Right cardiac atrium (tissue), 5 donors: ENCODE measurements around the gene SCT. TPM values are rescaled to one million over a fixed set of nuclear protein-coding genes. Genes with fewer than 3 reads are reported as not detected.

Source experiments
- ATAC-seq, 2 donors: fragments of 200-7000 bp; cut with Tn5 transposase; one replicate each; pipeline versions ENCODE4 v1.8.0 to v1.9.1; 2020; ENCODE audit warnings: moderate library complexity in 2 of 2, mild to moderate bottlenecking in 1 of 2
- DNase-seq, 3 donors: peaks; one replicate each; pipeline ENCODE4 v3.0.0-alpha.2; 2020
- H3K27ac ChIP-seq: one replicate; pipeline ENCODE4 v1.5.1; 2013; ENCODE audit warnings: mild to moderate bottlenecking, low read length, control low read depth, moderate library complexity
- H3K27me3 ChIP-seq: one replicate; pipeline ENCODE4 v1.6.1; 2013; ENCODE audit not compliant: control insufficient read depth, insufficient read depth
- H3K4me1 ChIP-seq: one replicate; pipeline ENCODE4 v1.6.1; 2013; ENCODE audit warnings: low read length; ENCODE audit not compliant: control insufficient read depth, insufficient read depth
- H3K4me3 ChIP-seq: one replicate; pipeline ENCODE4 v1.5.1; 2013; ENCODE audit warnings: low read length, control low read depth
- H3K9me3 ChIP-seq: one replicate; pipeline ENCODE4 v1.6.1; 2013; ENCODE audit warnings: low read length; ENCODE audit not compliant: control insufficient read depth
- WGBS: extraction: QIAGEN DNeasy Blood & Tissue Kit; methylation state at CpG from one replicate; pipeline ENCODE4 v1.1.7; 2013; 5-methylcytosine and 5-hydroxymethylcytosine counted together
- intact Hi-C, 4 donors: fragments of 100-400 bp; cut with DNase I; formaldehyde crosslinking; loops; one replicate each; pipeline versions ENCODE4 v1.11.0 to v1.14.0; 2022 to 2023
- polyA plus RNA-seq: library from polyadenylated mRNA; stranded (reverse); fragments of 200-250 nt; gene quantifications from one replicate; pipeline ENCODE4 v1.2.3, GENCODE V29; 2013
- total RNA-seq, 4 donors: library from RNA; stranded (reverse); fragmentation: NEBNext Ultra II Directional; extraction: Animal tissue kit (Norgen Biotek cat#: 25700); gene quantifications; one replicate each; pipeline ENCODE4 v1.2.1, GENCODE V29; 2021
- donor health status: healthy with polysubstance abuse.
- donor health status: DM: no; HTN: yes; CAD: no.
- donor health status: DM: no; HTN: no; CAD: no.
- donor health status: DM: no; HTN: yes; CAD: no; lungs with severe emphysema.
- donor health status: DM: yes; HTN: yes; CAD: no.

SCT gene
- total and polyA plus RNA-seq, 5 donors = 0.79 to 1.2 (median 1.1) TPM; not detected in 2

DNA sequence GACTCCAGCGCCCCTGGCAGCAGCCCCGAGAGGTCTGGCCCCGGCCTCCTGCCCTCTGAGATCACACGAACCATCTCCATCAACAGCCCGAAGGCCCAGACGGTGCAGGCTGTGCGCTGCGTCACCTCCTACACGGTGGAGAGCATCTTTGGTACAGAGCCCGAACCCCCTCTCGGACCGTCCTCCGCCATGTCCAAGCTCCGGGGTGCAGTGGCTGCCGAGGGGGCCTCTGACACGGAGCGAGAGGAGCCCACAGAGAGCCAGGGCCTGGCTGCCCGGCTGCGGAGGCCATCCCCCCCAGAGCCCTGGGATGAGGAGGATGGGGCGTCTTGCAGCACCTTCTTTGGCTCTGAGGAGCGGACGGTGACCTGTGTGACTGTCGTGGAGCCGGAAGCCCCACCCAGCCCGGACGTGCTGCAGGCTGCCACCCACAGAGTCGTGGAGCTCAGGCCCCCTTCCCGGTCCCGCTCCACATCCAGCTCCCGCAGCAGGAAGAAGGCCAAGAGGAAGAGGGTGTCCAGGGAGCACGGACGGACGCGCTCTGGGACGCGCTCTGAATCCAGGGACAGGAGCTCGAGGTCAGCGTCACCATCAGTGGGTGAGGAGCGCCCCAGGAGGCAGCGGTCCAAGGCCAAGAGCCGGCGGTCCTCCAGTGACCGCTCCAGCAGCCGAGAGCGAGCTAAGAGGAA lies 18.9 kb downstream of the SCT start:
- DNase-seq = peak in 2 of 3 donors; percentile 57 to 61
- ATAC-seq = no peak
- intact Hi-C loops = no loop called here
- Histone ChIP-seq H3K27me3 (no peaks in the 10 kb centered on the region), H3K9me3 (no peaks in the 10 kb centered on the region), H3K27ac (no peak overlapping the region), H3K4me3 (no peak overlapping the region), H3K4me1 (peaks cover 2% of the 10 kb centered on the region)
- 77% methylated on average over 45 of the region's 45 CpGs for WGBS

DNA sequence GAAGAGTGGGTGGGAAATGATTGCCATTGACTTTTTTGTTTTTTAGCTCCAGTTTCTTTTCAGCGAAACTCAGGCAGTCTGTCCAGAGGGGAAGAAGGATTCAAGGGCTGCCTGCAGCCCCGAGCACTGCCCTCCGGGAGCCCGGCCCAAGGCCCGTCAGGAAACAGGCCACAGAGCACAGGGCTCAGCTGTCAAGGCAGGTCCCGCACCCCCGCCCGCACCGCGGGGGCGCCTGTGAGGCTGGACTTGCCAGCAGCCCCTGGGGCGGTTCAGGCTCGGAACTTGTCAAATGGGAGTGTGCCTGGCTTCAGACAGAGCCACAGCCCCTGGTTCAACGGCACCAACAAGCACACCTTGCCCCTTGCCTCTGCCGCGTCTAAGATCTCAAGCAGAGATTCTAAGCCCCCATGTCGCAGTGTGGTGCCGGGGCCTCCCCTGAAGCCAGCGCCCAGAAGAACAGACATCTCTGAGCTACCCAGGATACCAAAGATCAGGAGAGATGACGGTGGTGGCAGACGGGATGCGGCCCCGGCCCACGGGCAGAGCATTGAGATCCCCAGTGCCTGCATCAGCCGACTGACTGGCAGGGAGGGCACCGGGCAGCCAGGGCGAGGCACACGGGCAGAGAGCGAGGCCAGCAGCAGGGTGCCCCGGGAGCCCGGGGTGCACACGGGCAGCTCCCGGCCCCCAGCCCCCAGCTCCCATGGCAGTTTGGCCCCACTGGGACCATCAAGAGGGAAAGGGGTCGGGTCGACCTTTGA lies 19.8 kb downstream of the SCT start:
- Histone ChIP-seq H3K4me1 (peaks cover 2% of the 10 kb centered on the region), H3K27me3 (no peaks in the 10 kb centered on the region), H3K27ac (no peak overlapping the region), H3K4me3 (no peak overlapping the region), H3K9me3 (no peaks in the 10 kb centered on the region)
- intact Hi-C loops = no loop called here
- ATAC-seq (no peak), DNase-seq (peak in 2 of 3 donors; percentile 48 to 59)
- 93% methylated on average over 35 of the region's 35 CpGs for WGBS

DNA sequence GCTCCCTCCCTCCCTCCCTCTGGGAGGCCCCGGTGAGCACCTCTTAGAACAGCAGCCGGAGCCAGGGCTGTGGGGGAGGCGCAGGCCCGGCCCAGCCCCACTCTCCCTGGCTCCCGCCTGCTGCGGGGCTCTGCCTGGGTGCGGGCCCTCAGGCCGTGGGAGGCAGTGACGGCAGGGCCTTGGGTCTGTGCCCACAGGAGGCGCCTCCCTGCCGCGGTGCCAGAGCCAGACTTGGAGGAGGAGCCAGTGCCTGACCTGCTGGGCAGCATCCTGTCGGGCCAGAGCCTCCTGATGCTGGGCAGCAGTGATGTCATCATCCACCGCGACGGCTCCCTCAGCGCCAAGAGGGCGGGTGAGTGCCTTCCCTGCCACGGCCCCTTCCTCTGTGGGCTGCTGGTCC lies 20.7 kb downstream of the SCT start:
- Histone ChIP-seq H3K4me3 (no peak overlapping the region), H3K27me3 (no peaks in the 10 kb centered on the region), H3K27ac (no peak overlapping the region), H3K9me3 (no peaks in the 10 kb centered on the region), H3K4me1 (peaks cover 2% of the 10 kb centered on the region)
- peak; percentile 75 to 79 for ATAC-seq
- DNase-seq = peak; percentile 73 to 87 (median 83)
- WGBS = 54% methylated on average over 19 of the region's 19 CpGs
- intact Hi-C loops = no loop called here

DNA sequence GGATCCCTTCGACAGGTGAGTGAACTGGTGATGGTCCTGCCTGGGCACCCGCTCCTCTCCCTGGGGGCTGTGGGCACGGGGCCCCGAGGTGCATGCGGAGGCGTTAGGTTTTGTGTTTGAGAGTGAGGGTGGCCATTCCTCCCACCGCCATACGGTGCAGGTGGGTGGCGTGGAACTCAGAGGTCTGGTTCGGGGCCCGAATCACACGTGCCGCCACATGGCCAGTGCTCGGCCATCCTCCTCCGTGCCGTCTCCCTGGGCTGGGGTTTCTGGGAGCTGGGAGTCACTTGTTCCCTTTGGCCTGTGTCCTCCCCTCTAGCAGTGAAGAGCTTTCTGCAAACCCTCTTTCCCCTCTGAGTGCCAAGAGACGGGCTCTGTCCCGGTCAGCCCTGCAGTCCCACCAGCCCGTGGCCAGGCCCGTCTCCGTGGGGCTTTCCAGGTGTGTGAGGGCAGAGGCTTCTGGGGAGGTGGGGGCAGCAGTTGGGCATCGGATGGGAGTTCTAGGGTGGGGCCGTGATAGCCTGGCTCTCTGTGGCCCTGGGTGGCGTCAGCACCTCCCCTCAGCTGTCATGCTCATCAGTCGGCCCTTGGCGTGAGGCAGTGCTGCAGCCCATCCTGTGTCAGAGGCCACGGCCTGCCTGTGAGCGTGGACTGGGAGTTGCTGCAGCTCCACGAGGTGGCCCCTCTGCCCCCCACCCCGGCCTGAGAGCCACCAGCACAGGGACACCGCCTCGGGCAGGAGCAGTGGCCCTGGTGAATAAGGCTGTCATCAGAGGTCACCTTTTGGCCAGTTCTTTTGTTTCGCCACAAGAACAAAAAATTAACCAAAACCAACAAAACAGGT lies 21.5 kb downstream of the SCT start:
- H3K4me3 ChIP-seq = no peak overlapping the region
- ATAC-seq = no peak
- intact Hi-C loops = no loop called here

DNA sequence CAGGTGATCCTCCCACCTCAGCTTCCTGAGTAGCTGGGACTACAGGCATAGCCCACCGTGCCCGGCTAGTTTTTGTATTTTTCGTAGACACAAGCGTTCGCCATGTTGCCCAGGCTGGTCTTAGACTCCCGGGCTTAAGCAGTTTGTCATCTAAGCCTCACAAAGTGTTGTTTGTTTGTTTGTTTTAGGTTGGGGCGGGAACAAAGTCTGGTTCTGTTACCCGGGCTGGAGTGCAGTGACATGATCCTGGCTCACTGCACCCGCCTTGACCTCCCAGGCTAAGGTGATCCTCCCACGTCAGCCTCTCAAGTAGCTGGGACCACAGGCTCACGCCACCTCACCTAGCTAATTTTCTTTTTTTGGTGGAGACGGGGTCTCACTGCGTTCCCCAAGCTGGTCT lies 23.8 kb downstream of the SCT start:
- ATAC-seq = no peak
- WGBS = 91% methylated on average over 13 of the region's 13 CpGs
- Histone ChIP-seq H3K4me3 (no peak overlapping the region), H3K9me3 (no peaks in the 10 kb centered on the region), H3K27me3 (no peaks in the 10 kb centered on the region), H3K27ac (no peak overlapping the region), H3K4me1 (peaks cover 2% of the 10 kb centered on the region)
- intact Hi-C loops = no loop called here
- DNase-seq = no peak

More for the DNA sequence above, 21.5 kb downstream of the SCT start:
- Histone ChIP-seq H3K27me3 (no peaks in the 10 kb centered on the region), H3K4me1 (peaks cover 2% of the 10 kb centered on the region), H3K9me3 (no peaks in the 10 kb centered on the region), H3K27ac (peak overlapping the region; percentile 1)
- DNase-seq = peak in 2 of 3 donors; percentile 46 to 55
- WGBS = 93% methylated on average over 33 of the region's 33 CpGs

DNA sequence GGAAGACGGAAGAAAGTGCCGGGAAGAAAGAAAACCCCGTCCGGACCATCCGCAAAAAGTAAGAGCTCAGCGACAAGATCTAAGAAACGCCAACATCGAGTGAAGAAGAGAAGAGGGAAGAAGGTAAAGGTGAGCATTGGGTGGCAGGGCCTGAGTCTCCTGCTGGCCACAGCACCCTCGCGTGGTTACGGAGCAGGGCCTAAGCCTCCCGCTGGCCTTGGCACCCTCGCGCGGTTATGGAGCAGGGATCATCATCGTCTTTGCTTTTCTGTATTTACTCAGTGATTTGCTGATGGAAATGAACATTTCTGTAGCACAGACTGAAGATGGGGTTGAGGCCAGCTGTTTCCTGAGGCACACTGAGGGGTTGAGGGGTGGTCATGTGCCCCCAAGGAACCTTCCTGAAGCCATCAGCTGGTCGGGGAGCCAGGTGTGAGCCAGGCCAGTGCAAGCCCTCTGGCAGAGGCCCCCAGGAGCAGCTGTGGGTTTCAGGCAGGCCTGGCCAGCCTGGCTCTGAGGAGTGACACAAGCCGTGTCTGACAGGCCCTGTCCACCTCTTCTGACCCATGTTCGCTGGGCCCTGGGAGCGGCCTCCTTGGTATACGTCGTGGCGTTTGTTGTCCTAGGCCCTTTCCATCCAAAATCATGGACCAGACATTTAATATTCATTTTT lies 25.3 kb downstream of the SCT start:
- Histone ChIP-seq H3K9me3 (no peaks in the 10 kb centered on the region), H3K27ac (no peak overlapping the region), H3K4me3 (no peak overlapping the region), H3K4me1 (peaks cover 2% of the 10 kb centered on the region), H3K27me3 (no peaks in the 10 kb centered on the region)
- 94% methylated on average over 23 of the region's 23 CpGs for WGBS
- DNase-seq (no peak), ATAC-seq (no peak)
- intact Hi-C loops = no loop called here

DNA sequence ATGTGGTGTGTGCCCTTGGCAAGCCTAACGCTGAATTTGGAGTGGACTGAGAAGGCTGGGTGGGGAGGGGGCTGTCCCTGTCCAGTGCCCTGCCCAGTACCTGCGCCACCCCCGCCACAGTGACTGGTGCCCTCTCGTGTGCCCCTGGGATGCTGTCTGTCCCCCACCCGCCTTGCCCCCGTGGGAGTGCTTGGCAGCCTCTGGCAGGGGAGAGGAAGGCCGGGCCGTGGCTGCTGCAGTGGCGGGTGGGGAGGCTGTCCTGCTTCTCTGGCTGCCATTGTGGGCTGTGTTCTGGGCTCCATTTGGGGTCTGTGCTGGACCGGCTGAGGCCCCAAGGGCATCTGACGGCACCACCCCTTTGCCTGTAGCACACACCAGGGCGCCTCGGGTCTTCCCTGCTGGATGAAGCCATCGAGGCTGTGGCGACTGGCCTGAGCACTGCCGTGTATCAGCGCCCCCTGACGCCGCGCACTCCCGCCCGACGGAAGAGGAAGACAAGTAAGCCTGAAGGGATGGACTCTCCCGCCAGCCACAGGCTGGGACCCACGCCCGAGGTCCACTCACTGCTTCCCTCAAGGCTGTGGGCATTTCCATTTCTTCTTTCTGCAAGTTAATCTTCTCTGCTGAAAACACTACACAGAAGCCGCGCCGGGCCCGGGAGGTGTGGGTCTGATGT lies 28.8 kb downstream of the SCT start:
- H3K27me3 ChIP-seq = no peaks in the 10 kb centered on the region
- DNase-seq (peak in 1 of 3 donors; percentile 43), ATAC-seq (peak; percentile 9)
- intact Hi-C loops = no loop called here
- H3K4me1 ChIP-seq = no peaks in the 10 kb centered on the region
- WGBS = 92% methylated on average over 30 of the region's 30 CpGs
- H3K4me3 ChIP-seq = no peak overlapping the region
- H3K9me3 ChIP-seq = no peaks in the 10 kb centered on the region
- H3K27ac ChIP-seq = no peak overlapping the region

DNA sequence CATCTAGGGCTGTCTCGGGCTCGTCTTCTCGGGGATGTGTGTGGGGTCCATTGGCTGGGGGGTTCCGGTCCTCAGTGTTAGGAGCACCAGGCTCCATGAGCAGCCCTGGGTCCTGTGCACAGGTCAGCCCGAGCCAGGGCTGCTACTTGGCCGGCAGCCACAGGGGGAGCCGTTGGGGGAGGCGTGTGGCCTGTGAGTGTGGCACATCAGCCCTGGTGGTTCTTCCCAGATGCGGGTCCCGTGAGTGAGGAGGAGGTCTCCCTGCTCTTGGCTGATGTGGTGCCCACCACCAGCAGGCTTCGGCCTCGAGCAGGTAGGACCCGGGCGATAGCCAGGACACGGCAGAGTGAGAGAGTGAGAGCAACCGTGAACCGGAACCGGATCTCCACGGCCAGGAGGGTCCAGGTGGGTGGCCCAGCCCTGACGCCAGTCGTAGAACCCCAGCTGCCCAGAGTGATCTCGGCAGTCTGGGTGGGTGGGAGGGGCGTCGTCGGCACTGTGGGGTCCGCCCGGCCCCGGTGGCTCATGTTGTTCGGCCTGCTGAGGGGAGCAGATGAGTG lies 29.7 kb downstream of the SCT start:
- no peaks in the 10 kb centered on the region for H3K27me3 ChIP-seq
- 89% methylated on average over 29 of the region's 29 CpGs for WGBS
- peak; percentile 9 to 13 for ATAC-seq

DNA sequence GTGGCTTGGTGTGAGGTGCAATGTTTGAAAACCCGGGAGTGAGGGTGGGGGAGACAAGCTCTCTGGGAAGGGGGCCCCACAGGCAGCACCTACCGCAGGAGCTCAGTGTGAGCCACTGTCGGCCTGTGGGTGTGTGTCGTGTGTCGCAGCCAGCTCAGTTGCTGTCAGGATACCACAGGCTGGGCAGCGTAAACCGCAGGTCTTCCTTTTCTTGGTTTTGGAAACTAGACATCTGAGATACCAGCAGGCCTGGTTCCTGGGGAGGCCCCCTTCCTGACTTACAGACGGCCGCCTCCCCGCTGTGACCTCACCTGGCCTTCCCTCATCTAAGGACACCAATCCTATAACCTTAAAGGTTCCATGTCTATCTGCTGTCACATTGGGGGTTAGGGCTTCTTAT lies 30.6 kb downstream of the SCT start:
- intact Hi-C loops = no loop called here
- no peak for ATAC-seq
- Histone ChIP-seq H3K4me3 (no peak overlapping the region), H3K4me1 (no peaks in the 10 kb centered on the region), H3K9me3 (no peaks in the 10 kb centered on the region), H3K27me3 (no peaks in the 10 kb centered on the region), H3K27ac (no peak overlapping the region)
- DNase-seq = peak in 1 of 3 donors; percentile 21
- WGBS = 87% methylated on average over 10 of the region's 10 CpGs

More for the DNA sequence above, 29.7 kb downstream of the SCT start:
- Histone ChIP-seq H3K4me3 (no peak overlapping the region), H3K4me1 (no peaks in the 10 kb centered on the region), H3K9me3 (no peaks in the 10 kb centered on the region), H3K27ac (no peak overlapping the region)
- intact Hi-C loops = no loop called here
- DNase-seq = peak in 2 of 3 donors; percentile 35 to 63

DNA sequence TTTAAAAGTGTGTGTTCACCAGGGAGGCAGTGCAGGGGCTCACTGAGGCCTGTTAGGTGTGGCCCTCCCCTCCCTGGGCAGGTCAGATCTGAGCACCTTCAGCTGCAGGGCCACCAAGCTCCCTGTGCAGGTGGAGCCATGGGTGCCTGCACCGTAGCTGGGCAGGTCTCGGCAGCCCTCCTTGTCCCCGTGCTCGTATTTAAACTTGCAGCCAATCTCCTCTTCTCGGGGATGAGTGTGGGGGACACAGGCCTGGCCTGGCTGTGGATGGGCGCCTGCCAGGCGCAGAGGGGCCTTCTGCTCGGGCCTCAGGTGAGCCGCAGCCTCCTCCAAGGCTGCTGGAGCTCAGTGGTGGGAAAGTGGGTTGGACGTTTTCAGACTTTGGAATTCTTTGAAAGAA lies 31.6 kb downstream of the SCT start:
- 91% methylated on average over 10 of the region's 10 CpGs for WGBS
- Histone ChIP-seq H3K9me3 (no peaks in the 10 kb centered on the region), H3K27ac (no peak overlapping the region), H3K4me1 (no peaks in the 10 kb centered on the region), H3K4me3 (no peak overlapping the region), H3K27me3 (no peaks in the 10 kb centered on the region)
- peak in 1 of 3 donors; percentile 32 for DNase-seq
- intact Hi-C loops = no loop called here
- ATAC-seq = peak in 1 of 2 donors; percentile 4
